T-cell (primary cell): ENCODE measurements around the gene ERMARD. TPM values are rescaled to one million over a fixed set of nuclear protein-coding genes. Genes with fewer than 3 reads are reported as not detected.

Source experiments
- ATAC-seq, 4 experiments: fragments of 200-7000 bp in 3 of 4; fragments of 150-1000 bp in 1 of 4; cut with Tn5 transposase; replicated peaks in 1 of 4; 1 replicate in 3 of 4; 2 replicates in 1 of 4; pipeline ENCODE4 v1.10.0; 2021; ENCODE audit warnings: moderate library complexity in 3 of 4, mild to moderate bottlenecking in 2 of 4, moderate number of reproducible peaks in 1 of 4
- CTCF ChIA-PET, 2 donors: fragments of 300-600 bp; sonication (Branson Sonifier 250); formaldehyde crosslinking; loops; one replicate each; lab custom pipeline; 2022; ENCODE audit warnings: antibody characterized with exemption in 2 of 2; lab: Charles Lee
- POLR2A ChIA-PET, 2 donors: fragments of 300-600 bp; sonication (Branson Sonifier 250); formaldehyde crosslinking; loops; one replicate each; lab custom pipeline; 2022; ENCODE audit warnings: antibody characterized with exemption in 2 of 2; lab: Charles Lee
- DNase-seq, 35 experiments: peaks; one replicate each; pipeline versions ENCODE4 v3.0.0 to v3.0.0-alpha.2; 2013 to 2023
- H3K27ac ChIP-seq: one replicate; pipeline ENCODE4 v1.5.1; 2013; ENCODE audit warnings: low read length
- H3K27me3 ChIP-seq, 2 experiments: replicated peaks in 1 of 2; 1 replicate in 1 of 2; 2 replicates in 1 of 2; pipeline versions ENCODE4 v1.6.1 to v1.7.0; 2013; ENCODE audit warnings: low read length in 1 of 2, mixed read lengths in 1 of 2; ENCODE audit not compliant: control insufficient read depth in 2 of 2, insufficient read depth in 2 of 2; ENCODE audit errors: extremely low read depth in 1 of 2
- H3K36me3 ChIP-seq, 2 donors: 1 replicate in 1 of 2; 2 replicates in 1 of 2; pipeline versions ENCODE4 v1.6.1 to v1.7.0; 2013; ENCODE audit warnings: low read length in 1 of 2; ENCODE audit not compliant: control insufficient read depth in 2 of 2, insufficient read depth in 1 of 2; ENCODE audit errors: extremely low read depth in 1 of 2
- H3K4me1 ChIP-seq, 2 experiments: 1 replicate in 1 of 2; 2 replicates in 1 of 2; pipeline versions ENCODE4 v1.6.1 to v1.7.0; 2013; ENCODE audit warnings: low read length in 2 of 2, mixed read lengths in 1 of 2; ENCODE audit not compliant: insufficient read depth in 2 of 2, control insufficient read depth in 1 of 2; ENCODE audit errors: extremely low read depth in 1 of 2
- H3K4me3 ChIP-seq, 2 donors: 1 replicate in 1 of 2; 2 replicates in 1 of 2; pipeline versions ENCODE4 v1.5.1 to v1.7.0; 2013; ENCODE audit warnings: mild to moderate bottlenecking in 2 of 2, low read length in 1 of 2, moderate library complexity in 1 of 2; ENCODE audit not compliant: control insufficient read depth in 1 of 2; ENCODE audit errors: extremely low read depth in 1 of 2
- H3K9me3 ChIP-seq: 2 replicates; pipeline ENCODE4 v1.7.0; 2013
- H3K27ac Mint-ChIP-seq, 2 donors: one replicate each; pipeline ENCODE4 v1.8.0; 2020 to 2021; ENCODE audit warnings: mild to moderate bottlenecking in 2 of 2, mixed read lengths in 2 of 2
- H3K27me3 Mint-ChIP-seq, 2 donors: one replicate each; pipeline ENCODE4 v1.8.0; 2021 to 2022; ENCODE audit warnings: mixed read lengths in 2 of 2
- H3K36me3 Mint-ChIP-seq: one replicate; pipeline ENCODE4 v1.8.0; 2021; ENCODE audit warnings: mixed read lengths
- H3K4me1 Mint-ChIP-seq, 3 donors: one replicate each; pipeline ENCODE4 v1.8.0; 2020 to 2022; ENCODE audit warnings: mixed read lengths in 3 of 3, mild to moderate bottlenecking in 1 of 3
- H3K4me3 Mint-ChIP-seq, 3 donors: one replicate each; pipeline ENCODE4 v1.8.0; 2020 to 2022; ENCODE audit warnings: mild to moderate bottlenecking in 3 of 3, mixed read lengths in 3 of 3, moderate library complexity in 3 of 3
- H3K9me3 Mint-ChIP-seq, 3 donors: one replicate each; pipeline ENCODE4 v1.8.0; 2020 to 2022; ENCODE audit warnings: mixed read lengths in 3 of 3
- WGBS: methylation state at CpG from one replicate; pipeline ENCODE4 v1.1.5; 2013; ENCODE audit warnings: missing lambda C conversion rate; ENCODE audit not compliant: insufficient coverage; 5-methylcytosine and 5-hydroxymethylcytosine counted together
- total RNA-seq, 35 experiments: library from RNA in 6 of 35; stranded (reverse) in 6 of 35; fragments of 120-200 nt in 1 of 35; gene quantifications; one replicate each; pipeline versions ENCODE4 v1.2.1 to v1.2.4 and lab custom pipeline; 2013 to 2026

The ERMARD gene
- total RNA-seq, 5 donors from 2014 or later (not counting 1 experiment from before 2014, with no cell fraction given): 24.7 to 35.7 (median 29.9) TPM

DNA sequence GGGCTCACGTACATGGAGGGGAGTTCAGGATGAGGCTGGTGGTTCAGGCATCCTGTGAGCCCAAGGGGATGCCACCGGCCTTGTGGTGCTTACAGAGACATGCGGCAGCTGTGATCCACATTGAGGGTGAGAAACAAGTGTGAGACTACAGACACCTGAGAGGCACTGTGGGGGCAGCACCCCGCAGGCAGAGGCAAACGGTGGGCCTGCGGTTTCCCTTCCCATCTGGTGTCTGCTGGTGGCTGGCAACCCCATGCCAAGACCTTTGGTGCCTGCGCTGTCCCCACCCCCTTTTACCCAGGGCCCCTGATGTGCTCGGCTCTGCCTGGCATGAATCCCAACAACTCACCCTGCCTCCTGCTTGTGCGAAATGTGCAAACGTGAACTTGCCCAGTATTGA, 42.0 kb downstream of the ERMARD start:
- Mint-ChIP-seq H3K27me3 (peaks cover 29 to 43% of the 10 kb centered on the region in 2 donors), H3K4me3 (no peak overlapping the region), H3K9me3 (no peaks in the 10 kb centered on the region), H3K4me1 (peaks cover 14 to 22% (median 18%) of the 10 kb centered on the region in 3 donors), H3K36me3 (no peaks in the 10 kb centered on the region), H3K27ac (no peak overlapping the region)
- peaks cover 2 to 14% of the 10 kb centered on the region in 2 experiments for H3K4me1 ChIP-seq
- ChIA-PET CTCF (no interaction called here), POLR2A (no interaction called here)
- H3K36me3 ChIP-seq: no peaks in the 10 kb centered on the region
- H3K9me3 ChIP-seq: no peaks in the 10 kb centered on the region
- DNase-seq (no peak), ATAC-seq (no peak)
- no peak overlapping the region for H3K4me3 ChIP-seq
- H3K27ac ChIP-seq: no peak overlapping the region
- peaks cover 3 to 46% of the 10 kb centered on the region in 2 experiments for H3K27me3 ChIP-seq
- 68% methylated on average over 9 of the region's 10 CpGs for WGBS

GRCh38 chr6:169794317-169795055, 43.1 kb downstream of the ERMARD start:
- peaks cover 2 to 14% of the 10 kb centered on the region in 2 experiments for H3K4me1 ChIP-seq
- peaks cover 30 to 50% of the 10 kb centered on the region in 2 donors for H3K27me3 Mint-ChIP-seq
- POLR2A ChIA-PET: no interaction called here

DNA sequence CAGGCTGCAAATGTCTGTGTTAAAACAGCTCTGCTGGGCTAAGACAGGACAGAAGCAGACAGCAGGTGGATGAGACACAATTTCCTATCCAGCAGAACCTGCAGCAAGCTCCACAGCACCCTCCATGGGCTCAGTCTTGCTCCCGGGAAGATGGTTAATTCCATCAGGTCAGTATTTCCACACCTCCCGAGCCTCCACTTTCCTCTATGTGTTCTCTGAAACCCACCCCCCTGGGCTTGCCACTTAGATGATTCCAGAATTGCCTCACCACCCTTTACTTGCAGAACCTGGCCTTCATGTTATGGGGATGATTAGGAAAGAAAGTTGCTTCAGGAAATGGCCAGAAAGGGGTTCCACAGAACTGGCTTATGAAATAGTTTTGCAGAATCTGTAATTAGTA, 43.8 kb downstream of the ERMARD start:
- POLR2A ChIA-PET: no interaction called here
- Histone ChIP-seq H3K27me3 (peaks cover 3 to 34% of the 10 kb centered on the region in 2 experiments), H3K36me3 (no peaks in the 10 kb centered on the region), H3K4me1 (peaks cover 2 to 7% of the 10 kb centered on the region in 2 experiments), H3K27ac (no peak overlapping the region), H3K9me3 (no peaks in the 10 kb centered on the region), H3K4me3 (no peak overlapping the region)
- no peaks in the 10 kb centered on the region for H3K36me3 Mint-ChIP-seq
- ATAC-seq (no peak), DNase-seq (no peak)
- H3K27ac Mint-ChIP-seq: no peak overlapping the region
- H3K9me3 Mint-ChIP-seq: no peaks in the 10 kb centered on the region
- CTCF ChIA-PET: no interaction called here
- peaks cover 30 to 51% of the 10 kb centered on the region in 2 donors for H3K27me3 Mint-ChIP-seq
- WGBS: no CpG with 5 or more reads among the region's 2 CpGs
- H3K4me3 Mint-ChIP-seq: no peak overlapping the region
- peaks cover 7 to 9% (median 9%) of the 10 kb centered on the region in 3 donors for H3K4me1 Mint-ChIP-seq

More at GRCh38 chr6:169794317-169795055, 43.1 kb downstream of the ERMARD start:
- peaks cover 3 to 39% of the 10 kb centered on the region in 2 experiments for H3K27me3 ChIP-seq
- DNase-seq (no peak), ATAC-seq (no peak)
- Mint-ChIP-seq H3K27ac (no peak overlapping the region), H3K4me1 (peaks cover 14 to 16% (median 16%) of the 10 kb centered on the region in 3 donors), H3K4me3 (no peak overlapping the region), H3K9me3 (no peaks in the 10 kb centered on the region), H3K36me3 (no peaks in the 10 kb centered on the region)
- H3K36me3 ChIP-seq: no peaks in the 10 kb centered on the region
- H3K9me3 ChIP-seq: no peaks in the 10 kb centered on the region
- H3K27ac ChIP-seq: no peak overlapping the region
- WGBS: 82% methylated on average over 13 of the region's 13 CpGs
- CTCF ChIA-PET: no interaction called here
- H3K4me3 ChIP-seq: no peak overlapping the region

- H3K4me1 ChIP-seq: peaks cover 8 to 13% of the 10 kb centered on the region in 2 experiments
- ChIA-PET POLR2A (interaction anchor here in 1 of 2 donors (0.6 kb wide), 1 partner anchor 715 kb away, joined by 4 read pairs; no protein-coding TSS in a partner anchor), CTCF (no interaction called here)
- H3K36me3 ChIP-seq: no peaks in the 10 kb centered on the region
- Mint-ChIP-seq H3K4me3 (no peak overlapping the region), H3K9me3 (no peaks in the 10 kb centered on the region), H3K4me1 (peaks cover 12 to 14% (median 14%) of the 10 kb centered on the region in 3 donors), H3K27ac (no peak overlapping the region), H3K27me3 (peaks cover 22 to 36% of the 10 kb centered on the region in 2 donors), H3K36me3 (no peaks in the 10 kb centered on the region)
- DNase-seq (no peak), ATAC-seq (no peak)
- H3K4me3 ChIP-seq: no peak overlapping the region
- no peak overlapping the region for H3K27ac ChIP-seq
- H3K27me3 ChIP-seq: peaks cover 0 to 28% of the 10 kb centered on the region in 2 experiments
- no peaks in the 10 kb centered on the region for H3K9me3 ChIP-seq
- 98% methylated on average over 5 of the region's 10 CpGs for WGBS
Observed at GRCh38 chr6:169798764-169799473, 47.5 kb downstream of the ERMARD start.

- Mint-ChIP-seq H3K4me3 (no peak overlapping the region), H3K36me3 (no peaks in the 10 kb centered on the region), H3K27me3 (peaks cover 22 to 42% of the 10 kb centered on the region in 2 donors), H3K27ac (no peak overlapping the region), H3K4me1 (peaks cover 18 to 19% (median 19%) of the 10 kb centered on the region in 3 donors), H3K9me3 (no peaks in the 10 kb centered on the region)
- Histone ChIP-seq H3K27me3 (peaks cover 0 to 30% of the 10 kb centered on the region in 2 experiments), H3K9me3 (no peaks in the 10 kb centered on the region), H3K27ac (no peak overlapping the region), H3K36me3 (no peaks in the 10 kb centered on the region), H3K4me3 (no peak overlapping the region), H3K4me1 (peaks cover 13 to 19% of the 10 kb centered on the region in 2 experiments)
- DNase-seq: no peak
- ChIA-PET POLR2A (interaction anchor here in 1 of 2 donors (0.6 kb wide), 1 partner anchor 714 kb away, joined by 4 read pairs; no protein-coding TSS in a partner anchor), CTCF (no interaction called here)
- WGBS: 87% methylated on average over 4 of the region's 7 CpGs
- no peak for ATAC-seq
Observed at GRCh38 chr6:169799474-169799926, 48.1 kb downstream of the ERMARD start.

GRCh38 chr6:169800116-169800667, 48.8 kb downstream of the ERMARD start:
- no peaks in the 10 kb centered on the region for H3K36me3 Mint-ChIP-seq

More at GRCh38 chr6:169800116-169800667, 48.8 kb downstream of the ERMARD start:
- Histone ChIP-seq H3K4me3 (no peak overlapping the region), H3K9me3 (no peaks in the 10 kb centered on the region), H3K36me3 (no peaks in the 10 kb centered on the region), H3K27ac (no peak overlapping the region), H3K27me3 (peaks cover 0 to 29% of the 10 kb centered on the region in 2 experiments), H3K4me1 (peaks cover 13 to 25% of the 10 kb centered on the region in 2 experiments)
- H3K4me1 Mint-ChIP-seq: peaks cover 25 to 26% (median 26%) of the 10 kb centered on the region in 3 donors
- no peak for ATAC-seq
- ChIA-PET POLR2A (no interaction called here), CTCF (no interaction called here)
- peaks cover 29 to 48% of the 10 kb centered on the region in 2 donors for H3K27me3 Mint-ChIP-seq
- H3K27ac Mint-ChIP-seq: no peak overlapping the region
- H3K4me3 Mint-ChIP-seq: no peak overlapping the region
- 90% methylated on average over 7 of the region's 9 CpGs for WGBS
- no peak for DNase-seq
- no peaks in the 10 kb centered on the region for H3K9me3 Mint-ChIP-seq
